SU-DHL-6 (cell line): ENCODE data around the gene NXN.
"Not testable (repeated sequence)": the region's sequence is repeated elsewhere in the genome, so short reads cannot be mapped to it uniquely, and the experiment has no call there.

Experiments
- H2AFZ ChIP-seq: fragments of 200-600 bp; sonication (generic); 2 replicates; pipeline ENCODE4 v1.6.1; 2014; ENCODE audit warnings: low read depth, mild to moderate bottlenecking, moderate library complexity, mixed read lengths, antibody characterized with exemption, low read length; ENCODE audit not compliant: severe bottlenecking
- H3F3A ChIP-seq: fragments of 200-600 bp; shearing (Covaris generic); 2 replicates; pipeline ENCODE4 v1.6.0; 2016; ENCODE audit warnings: antibody characterized with exemption, mild to moderate bottlenecking; ENCODE audit not compliant: insufficient read depth
- H3K27ac ChIP-seq: fragments of 200-600 bp; sonication (generic); 2 replicates; pipeline ENCODE4 v1.5.1; 2016; ENCODE audit warnings: low read depth, mild to moderate bottlenecking, low read length, moderate library complexity, mixed read lengths
- H3K27me3 ChIP-seq: fragments of 200-600 bp; sonication (generic), shearing (Covaris generic); 2 replicates; pipeline ENCODE4 v1.6.0; 2014; ENCODE audit warnings: mild to moderate bottlenecking, low read length
- H3K36me3 ChIP-seq: fragments of 200-600 bp; sonication (generic); 2 replicates; pipeline ENCODE4 v1.6.1; 2014; ENCODE audit warnings: mild to moderate bottlenecking, low read length, mixed read lengths
- H3K4me2 ChIP-seq: fragments of 300-600, 200-600 bp; shearing (Covaris generic), sonication (generic); 2 replicates; pipeline ENCODE4 v1.6.0; 2014; ENCODE audit warnings: low read length, low read depth, mild to moderate bottlenecking; ENCODE audit not compliant: poor library complexity, severe bottlenecking
- H3K4me3 ChIP-seq: fragments of 200-600 bp; sonication (generic); 2 replicates; pipeline ENCODE4 v1.5.1; 2014; ENCODE audit warnings: antibody characterized with exemption, low read length, mild to moderate bottlenecking, mixed read lengths; ENCODE audit not compliant: insufficient read depth, poor library complexity, severe bottlenecking
- H3K79me2 ChIP-seq: fragments of 200-600 bp; sonication (generic); 2 replicates; pipeline ENCODE4 v1.6.1; 2014; ENCODE audit warnings: mild to moderate bottlenecking, low read length, moderate library complexity; ENCODE audit not compliant: insufficient read depth
- H3K9ac ChIP-seq: fragments of 200-600 bp; sonication (generic); 2 replicates; pipeline ENCODE4 v1.7.0; 2014; ENCODE audit warnings: mild to moderate bottlenecking, low read length
- H3K9me2 ChIP-seq: fragments of 200-600 bp; sonication (generic); replicated peaks from 2 replicates; pipeline ENCODE4 v1.6.1; 2014; ENCODE audit warnings: low read length; ENCODE audit not compliant: insufficient read depth
- H3K9me3 ChIP-seq: fragments of 200-600 bp; sonication (generic); 2 replicates; pipeline ENCODE4 v1.6.1; 2014; ENCODE audit warnings: low read length, mixed read lengths; ENCODE audit not compliant: insufficient read depth
- H4K20me1 ChIP-seq: fragments of 200-600 bp; sonication (generic); 2 replicates; pipeline ENCODE4 v1.6.1; 2014; ENCODE audit warnings: low read depth, mild to moderate bottlenecking, antibody characterized with exemption, low read length, moderate library complexity, mixed read lengths
- EZH2phosphoT487 ChIP-seq: fragments of 200-600 bp; sonication (generic), shearing (Covaris generic); conservative IDR thresholded peaks from 2 replicates; pipeline ENCODE4 v1.6.1; 2018; ENCODE audit warnings: mild to moderate bottlenecking, antibody characterized with exemption, low read length, moderate library complexity, mixed read lengths
- TF ChIP-seq, protein P1 (sequence below): fragments of 200-600 bp; sonication (generic); IDR thresholded peaks from one replicate; pipeline ENCODE4 v1.5.1; 2017; ENCODE audit warnings: antibody characterized with exemption, mild to moderate bottlenecking, low read length, moderate library complexity; ENCODE audit not compliant: insufficient read depth, poor library complexity, severe bottlenecking

Gene NXN

GRCh38 chr17:953767-954166, 25.8 kb downstream of the NXN start:
- Histone ChIP-seq H3K4me2 (no peak overlapping the region), H3K27ac (no peak overlapping the region), H3K27me3 (no peaks in the 10 kb centered on the region), H2AFZ (no peak overlapping the region), H3K79me2 (no peaks in the 10 kb centered on the region), H3K36me3 (no peaks in the 10 kb centered on the region), H4K20me1 (no peaks in the 10 kb centered on the region), H3K9ac (no peak overlapping the region), H3K4me3 (no peak overlapping the region), H3K9me3 (no peaks in the 10 kb centered on the region), H3K9me2 (no peaks in the 10 kb centered on the region), H3F3A (no peaks in the 10 kb centered on the region)
- TF ChIP-seq, protein P1, sequence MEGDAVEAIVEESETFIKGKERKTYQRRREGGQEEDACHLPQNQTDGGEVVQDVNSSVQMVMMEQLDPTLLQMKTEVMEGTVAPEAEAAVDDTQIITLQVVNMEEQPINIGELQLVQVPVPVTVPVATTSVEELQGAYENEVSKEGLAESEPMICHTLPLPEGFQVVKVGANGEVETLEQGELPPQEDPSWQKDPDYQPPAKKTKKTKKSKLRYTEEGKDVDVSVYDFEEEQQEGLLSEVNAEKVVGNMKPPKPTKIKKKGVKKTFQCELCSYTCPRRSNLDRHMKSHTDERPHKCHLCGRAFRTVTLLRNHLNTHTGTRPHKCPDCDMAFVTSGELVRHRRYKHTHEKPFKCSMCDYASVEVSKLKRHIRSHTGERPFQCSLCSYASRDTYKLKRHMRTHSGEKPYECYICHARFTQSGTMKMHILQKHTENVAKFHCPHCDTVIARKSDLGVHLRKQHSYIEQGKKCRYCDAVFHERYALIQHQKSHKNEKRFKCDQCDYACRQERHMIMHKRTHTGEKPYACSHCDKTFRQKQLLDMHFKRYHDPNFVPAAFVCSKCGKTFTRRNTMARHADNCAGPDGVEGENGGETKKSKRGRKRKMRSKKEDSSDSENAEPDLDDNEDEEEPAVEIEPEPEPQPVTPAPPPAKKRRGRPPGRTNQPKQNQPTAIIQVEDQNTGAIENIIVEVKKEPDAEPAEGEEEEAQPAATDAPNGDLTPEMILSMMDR: no peak
- TF ChIP-seq EZH2phosphoT487: no peak

DNA sequence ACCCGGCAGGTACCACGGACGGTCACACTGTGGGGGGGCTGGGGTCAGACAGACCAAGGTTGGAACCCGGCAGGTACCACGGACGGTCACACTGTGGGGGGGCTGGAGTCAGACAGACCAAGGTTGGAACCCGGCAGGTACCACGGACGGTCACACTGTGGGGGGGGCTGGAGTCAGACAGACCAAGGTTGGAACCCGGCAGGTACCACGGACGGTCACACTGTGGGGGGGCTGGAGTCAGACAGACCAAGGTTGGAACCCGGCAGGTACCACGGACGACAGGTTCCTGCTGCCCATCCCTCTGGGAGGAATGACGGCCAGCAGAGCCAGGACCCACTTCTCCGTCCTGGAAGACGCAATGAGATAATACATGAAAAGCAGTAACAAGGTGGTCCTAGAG, 27.0 kb downstream of the NXN start:
- not testable (repeated sequence) for H3K9me2 ChIP-seq, H3K36me3 ChIP-seq, H3K27ac ChIP-seq, H4K20me1 ChIP-seq, H3K79me2 ChIP-seq, H3K9me3 ChIP-seq, H3K27me3 ChIP-seq, H3K9ac ChIP-seq, H3K4me3 ChIP-seq, H3F3A ChIP-seq, H2AFZ ChIP-seq, H3K4me2 ChIP-seq

- Histone ChIP-seq H3K79me2 (no peaks in the 10 kb centered on the region), H3K9ac (no peak overlapping the region), H3K4me3 (no peak overlapping the region), H3F3A (no peaks in the 10 kb centered on the region), H3K27me3 (no peaks in the 10 kb centered on the region), H3K36me3 (no peaks in the 10 kb centered on the region), H3K9me3 (no peaks in the 10 kb centered on the region), H4K20me1 (no peaks in the 10 kb centered on the region), H3K27ac (no peak overlapping the region), H2AFZ (no peak overlapping the region), H3K4me2 (no peak overlapping the region), H3K9me2 (no peaks in the 10 kb centered on the region)
- no peak for TF ChIP-seq EZH2phosphoT487
- TF ChIP-seq, protein P1: no peak
Measured at GRCh38 chr17:951325-952132, 28.0 kb downstream of the NXN start.

DNA sequence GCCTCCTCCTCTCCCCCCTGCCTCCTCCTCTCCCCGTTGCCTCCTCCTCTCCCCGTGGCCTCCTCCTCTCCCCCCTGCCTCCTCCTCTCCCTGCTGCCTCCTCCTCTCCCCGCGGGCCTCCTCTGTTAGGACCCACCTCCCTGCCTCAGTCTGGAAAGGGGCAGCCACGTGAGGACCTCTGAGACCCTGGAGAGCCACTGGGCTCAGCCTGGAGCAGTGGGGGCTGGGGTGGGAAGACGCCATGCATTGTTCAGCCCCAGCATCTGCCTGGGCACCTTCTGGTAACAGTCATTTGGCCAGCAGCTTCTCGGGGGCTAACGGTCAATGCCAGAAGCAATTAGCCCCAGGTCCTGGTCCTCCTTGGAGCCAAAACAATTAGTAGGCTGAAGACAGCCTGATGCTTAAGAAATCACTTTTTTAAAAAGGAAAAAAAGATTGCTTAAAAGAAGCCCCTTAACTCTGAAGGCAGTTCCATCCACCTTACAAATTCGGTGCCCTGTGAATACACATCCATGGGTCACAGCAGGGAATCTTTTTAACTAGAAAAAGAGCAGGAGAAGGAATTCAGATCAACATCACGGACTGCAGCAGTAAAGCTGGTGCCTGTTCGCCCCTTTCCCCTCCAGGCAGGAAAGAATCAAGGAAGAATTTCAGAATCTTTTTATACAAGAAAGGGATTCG, 29.8 kb downstream of the NXN start:
- Histone ChIP-seq H3K4me3 (no peak overlapping the region), H3K9me2 (no peaks in the 10 kb centered on the region), H2AFZ (no peak overlapping the region), H3K27ac (no peak overlapping the region), H3F3A (no peaks in the 10 kb centered on the region), H3K4me2 (no peak overlapping the region), H4K20me1 (no peaks in the 10 kb centered on the region), H3K79me2 (no peaks in the 10 kb centered on the region), H3K9ac (no peak overlapping the region), H3K27me3 (no peaks in the 10 kb centered on the region), H3K9me3 (no peaks in the 10 kb centered on the region), H3K36me3 (no peaks in the 10 kb centered on the region)
- TF ChIP-seq EZH2phosphoT487: no peak
